HG03045 (cell line): Measurements from ENCODE around the gene LRMDA.
"Not testable (repeated sequence)": the region's sequence is repeated elsewhere in the genome, so short reads cannot be mapped to it uniquely, and the experiment has no call there.

Source experiments
- ATAC-seq: cut with Tn5 transposase; IDR thresholded peaks from one replicate; pipeline ENCODE4 v1.9.1; 2021; ENCODE audit warnings: mild to moderate bottlenecking, moderate library complexity; ENCODE audit not compliant: unreplicated experiment

LRMDA gene

DNA sequence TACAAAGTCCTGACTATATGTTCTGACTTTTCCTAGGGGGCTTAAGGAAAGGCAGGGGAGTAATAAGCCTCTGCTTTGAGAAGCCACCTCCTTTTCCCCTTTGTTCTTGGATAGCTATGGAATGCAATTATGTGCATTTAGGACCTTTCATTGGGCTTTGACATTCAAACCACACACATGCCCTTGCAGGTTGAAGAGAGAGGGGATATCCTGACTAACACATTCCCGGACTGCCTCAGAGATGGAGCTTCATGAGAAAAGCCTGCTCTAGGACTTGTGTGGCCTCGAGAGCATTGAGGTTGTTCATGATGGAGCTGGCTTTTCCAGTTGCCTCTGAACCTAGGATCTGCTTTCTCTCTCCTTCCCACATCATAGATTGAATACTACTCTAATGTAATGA is 694.5 kb downstream of the LRMDA start:
- ATAC-seq: no peak

DNA sequence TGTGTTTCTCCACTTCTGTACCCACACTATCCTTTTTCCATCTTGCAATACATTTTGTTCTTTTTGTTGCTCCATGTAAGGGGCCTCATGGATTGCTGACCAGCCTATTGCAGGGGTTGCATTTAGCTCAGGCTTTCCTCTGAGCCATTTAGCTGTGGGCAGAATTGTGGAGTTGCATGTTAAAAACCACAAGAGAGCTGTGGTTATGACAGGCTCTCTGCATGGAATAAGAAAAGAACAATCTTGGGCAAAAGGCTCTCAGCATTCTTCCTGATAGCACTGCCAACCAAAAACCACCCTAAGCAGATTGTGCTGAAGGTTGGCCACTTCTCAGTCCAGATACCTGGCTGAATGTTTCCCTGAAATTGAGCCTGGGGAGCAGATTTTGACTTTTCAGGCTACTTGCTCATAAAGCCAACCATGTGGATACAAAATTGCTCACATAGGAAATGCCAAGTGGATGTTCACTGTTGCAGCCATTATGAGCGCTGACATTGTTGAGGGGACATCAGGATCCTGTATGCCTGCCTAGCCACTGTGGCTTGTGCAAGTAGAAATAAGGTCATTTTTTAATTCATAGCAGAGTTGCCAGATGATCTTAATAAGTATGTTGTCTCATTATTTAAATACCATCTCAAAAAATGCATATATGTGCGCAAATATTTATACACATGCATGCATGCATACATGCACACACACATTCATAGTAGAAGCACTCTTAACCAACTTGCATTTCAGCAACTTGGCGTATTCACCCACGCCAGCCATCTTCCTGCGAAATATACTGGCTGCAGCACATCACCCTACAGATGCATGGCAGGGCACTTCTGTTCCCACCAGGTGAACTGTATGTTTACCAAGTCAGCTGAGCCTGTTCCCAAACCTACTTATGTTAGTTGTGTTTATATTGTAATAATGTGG is 695.4 kb downstream of the LRMDA start:
- no peak for ATAC-seq

DNA sequence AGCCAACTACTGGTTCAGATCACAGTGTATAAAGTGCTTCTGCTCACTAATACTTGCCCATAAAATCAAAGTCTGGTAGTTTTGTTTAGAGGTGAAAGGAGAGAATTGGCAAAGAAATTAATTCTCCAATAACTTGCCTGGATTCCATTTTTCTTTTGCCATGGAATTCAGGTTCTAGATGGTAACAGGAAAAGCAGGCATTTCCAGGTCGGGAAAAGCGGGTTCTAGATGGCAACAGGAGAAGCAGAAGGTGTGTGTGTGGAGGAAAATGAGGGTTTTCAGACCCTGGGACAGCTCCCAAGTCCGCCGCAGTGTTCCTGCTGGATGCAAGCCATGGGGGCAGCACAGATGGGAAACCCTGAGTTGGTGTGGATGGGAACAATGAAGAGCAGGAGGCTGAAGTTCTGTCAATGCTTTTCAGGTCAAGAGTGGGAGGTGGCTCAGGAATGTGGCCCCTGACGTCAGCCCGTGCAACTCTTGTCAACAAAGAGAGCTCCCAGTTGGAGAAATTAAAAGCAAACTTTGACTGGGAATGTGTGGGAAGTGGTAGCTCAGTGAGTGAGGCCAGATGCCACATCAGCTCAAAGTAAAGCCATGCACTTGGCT is 696.7 kb downstream of the LRMDA start:
- ATAC-seq: no peak

DNA sequence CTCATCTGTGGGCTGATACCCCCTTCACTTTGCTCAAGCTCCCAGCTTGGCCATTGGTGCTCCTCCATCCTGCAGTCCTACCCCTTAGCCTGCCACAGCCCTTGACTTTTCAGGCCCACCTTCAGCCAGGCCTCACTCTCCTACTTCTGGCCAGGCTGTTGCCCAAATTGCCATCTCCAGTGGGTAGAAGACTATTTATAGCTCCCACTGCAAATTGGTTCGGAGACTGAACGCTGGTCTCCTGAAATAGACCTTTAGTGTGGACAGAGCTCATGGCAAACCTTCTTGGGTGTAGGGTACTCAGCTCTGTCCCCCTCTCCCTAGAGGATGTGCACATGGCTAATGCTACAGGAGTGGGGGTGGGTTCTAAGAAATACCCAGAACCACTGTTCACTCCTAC is 697.8 kb downstream of the LRMDA start:
- ATAC-seq: no peak

DNA sequence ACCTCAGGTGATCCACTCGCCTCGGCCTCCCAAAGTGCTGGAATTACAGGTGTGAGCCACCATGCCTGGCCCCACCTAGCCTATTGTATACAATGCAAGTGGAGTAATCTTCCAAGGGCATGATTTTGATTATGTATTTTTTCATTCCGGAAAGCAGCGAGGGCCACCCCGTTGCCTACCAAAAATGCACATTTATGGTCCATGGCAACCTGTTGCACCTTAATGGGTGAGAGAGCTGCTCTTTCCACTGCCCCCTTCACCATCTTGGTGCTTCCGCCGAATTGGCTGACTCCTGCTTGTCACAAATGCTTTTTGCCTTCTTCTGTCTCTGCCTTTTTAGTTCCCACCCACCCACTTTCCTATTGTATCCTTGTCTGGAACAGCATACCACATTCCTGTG is 699.5 kb downstream of the LRMDA start:
- ATAC-seq: no peak

DNA sequence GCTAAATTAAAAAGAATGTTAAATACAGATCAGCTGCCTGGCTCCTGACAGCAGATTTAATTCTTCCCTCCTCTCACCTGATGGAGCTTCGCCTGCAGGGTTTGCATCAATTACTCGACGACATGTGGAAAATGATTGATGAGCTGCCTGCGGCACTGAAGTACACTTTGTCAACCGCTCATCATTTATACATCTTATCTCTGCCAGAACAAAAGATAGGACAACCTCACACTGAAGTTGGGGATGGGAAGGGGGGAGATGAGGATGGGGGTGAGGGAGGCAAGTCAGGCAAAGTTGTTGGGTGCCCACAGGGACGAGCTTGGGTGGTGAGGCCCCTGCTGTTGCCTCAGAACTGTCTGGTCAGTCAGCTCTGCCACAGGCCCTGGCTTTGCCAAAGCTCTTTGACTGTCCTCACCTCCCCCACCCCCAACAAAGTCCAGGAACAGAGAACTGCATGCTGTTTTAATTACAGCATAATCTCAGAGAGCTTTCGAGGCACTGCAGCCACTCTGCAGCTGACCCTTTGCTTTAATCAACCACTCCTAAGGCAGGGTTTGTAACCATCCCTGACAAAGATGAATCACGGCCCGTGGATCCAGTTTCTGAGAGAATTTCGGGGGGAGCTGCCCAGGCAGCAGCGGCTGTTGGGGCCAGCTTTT is 702.3 kb downstream of the LRMDA start:
- no peak for ATAC-seq

DNA sequence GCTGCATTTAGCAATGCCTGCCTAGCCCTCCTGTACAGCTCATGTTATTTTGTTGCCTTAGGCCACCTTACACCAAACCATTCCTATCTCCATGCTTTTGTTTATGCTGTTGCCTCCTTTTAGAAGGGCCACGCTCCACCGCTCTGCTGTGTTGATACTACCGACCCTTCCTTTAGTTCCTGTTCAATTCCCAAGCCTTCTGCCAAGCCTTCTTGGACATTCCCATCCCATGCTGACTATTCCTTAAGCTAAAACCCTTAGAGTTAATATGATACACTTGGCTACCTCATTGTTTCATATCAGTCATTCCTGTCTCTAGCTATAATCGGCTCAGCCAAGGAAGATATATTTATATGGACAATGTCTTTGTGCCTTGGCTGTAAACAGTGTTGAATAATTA is 705.5 kb downstream of the LRMDA start:
- ATAC-seq: no peak

DNA sequence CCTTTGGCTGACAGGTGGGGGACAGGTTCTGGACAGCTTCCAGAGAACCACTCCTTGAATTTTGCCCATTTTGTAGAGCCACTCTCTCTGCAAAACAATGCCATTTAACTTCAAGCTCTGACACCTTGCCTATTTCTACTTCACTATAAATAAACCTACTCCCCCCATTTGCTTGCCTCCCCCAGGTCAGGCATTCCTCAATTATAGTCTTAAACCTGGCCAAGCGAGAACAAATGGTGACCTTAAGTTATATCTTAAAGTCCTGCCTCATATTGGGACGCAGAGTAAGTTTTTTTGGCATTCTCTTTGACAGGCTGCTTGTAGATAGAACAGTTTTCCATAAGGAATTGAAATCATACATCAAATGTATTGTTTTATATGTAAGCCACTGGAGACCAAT is 706.9 kb downstream of the LRMDA start:
- ATAC-seq: no peak

DNA sequence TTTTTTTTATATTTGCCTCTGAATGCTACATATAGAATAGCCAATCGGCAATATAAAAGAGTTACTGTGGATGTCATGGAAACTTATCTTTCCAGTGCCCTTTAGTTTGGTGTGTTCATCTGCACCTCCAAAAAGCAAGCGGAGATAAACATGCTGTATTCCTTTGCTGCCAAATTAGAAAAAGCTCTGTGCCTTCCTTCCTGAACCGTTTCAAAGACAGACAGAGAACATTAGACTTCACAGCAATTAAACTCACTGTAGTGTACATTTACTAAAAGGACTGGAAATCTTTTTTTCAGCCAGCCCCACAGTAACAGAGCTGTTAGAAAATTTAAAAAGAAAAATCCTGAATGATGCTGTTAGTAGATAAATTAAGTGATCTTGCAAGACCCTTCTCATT is 707.5 kb downstream of the LRMDA start:
- ATAC-seq: no peak

DNA sequence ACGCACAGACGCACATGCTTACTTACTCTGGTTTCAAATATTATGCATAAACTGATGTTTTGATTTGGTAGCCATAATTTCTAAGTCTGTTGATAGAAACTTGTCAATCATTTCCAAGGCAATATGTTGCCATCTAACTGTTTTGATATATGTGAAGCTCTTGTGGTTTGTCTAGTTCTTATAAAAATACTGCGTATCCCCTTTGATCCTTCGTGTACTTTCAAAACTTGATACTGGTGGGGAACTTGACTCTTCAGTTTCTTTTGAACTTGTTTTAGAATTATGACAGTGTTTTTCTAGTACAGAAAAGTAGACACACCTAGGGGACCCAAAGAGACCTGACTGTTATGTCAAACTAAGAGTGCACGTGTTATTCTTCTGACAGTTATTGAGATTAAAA is 708.0 kb downstream of the LRMDA start:
- ATAC-seq: no peak

DNA sequence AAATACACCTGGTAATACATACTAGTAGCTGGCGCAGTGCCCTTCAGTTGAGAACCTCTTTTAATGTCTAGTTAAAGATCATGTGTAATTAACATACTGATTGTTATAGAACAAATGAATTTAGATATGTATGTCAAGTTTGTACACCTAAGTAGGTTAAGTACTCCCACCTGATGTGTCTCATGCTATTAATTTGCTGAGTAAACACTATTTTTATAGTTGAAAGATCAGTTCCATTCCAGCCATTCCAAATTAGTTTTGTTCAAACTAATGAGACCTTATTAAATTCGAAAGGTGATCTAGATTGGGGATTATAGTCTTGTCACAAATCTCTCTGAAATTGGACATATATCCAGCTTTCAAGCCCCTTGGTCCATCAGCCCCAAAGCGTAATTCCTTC is 710.0 kb downstream of the LRMDA start:
- no peak for ATAC-seq

DNA sequence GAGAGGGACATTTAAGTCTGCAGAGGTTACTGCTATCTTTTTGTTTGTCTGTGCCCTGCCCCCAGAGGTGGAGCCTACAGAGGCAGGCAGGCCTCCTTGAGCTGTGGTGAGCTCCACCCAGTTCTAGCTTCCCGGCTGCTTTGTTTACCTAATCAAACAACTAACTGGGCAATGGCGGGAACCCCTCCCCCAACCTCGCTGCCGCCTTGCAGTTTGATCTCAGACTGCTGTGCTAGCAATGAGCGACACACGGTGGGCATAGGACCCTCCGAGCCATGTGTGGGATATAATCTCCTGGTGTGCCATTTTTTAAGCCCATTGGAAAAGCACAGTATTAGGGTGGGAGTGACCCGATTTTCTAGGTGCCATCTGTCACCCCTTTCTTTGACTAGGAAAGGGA is 716.8 kb downstream of the LRMDA start:
- not testable (repeated sequence) for ATAC-seq

DNA sequence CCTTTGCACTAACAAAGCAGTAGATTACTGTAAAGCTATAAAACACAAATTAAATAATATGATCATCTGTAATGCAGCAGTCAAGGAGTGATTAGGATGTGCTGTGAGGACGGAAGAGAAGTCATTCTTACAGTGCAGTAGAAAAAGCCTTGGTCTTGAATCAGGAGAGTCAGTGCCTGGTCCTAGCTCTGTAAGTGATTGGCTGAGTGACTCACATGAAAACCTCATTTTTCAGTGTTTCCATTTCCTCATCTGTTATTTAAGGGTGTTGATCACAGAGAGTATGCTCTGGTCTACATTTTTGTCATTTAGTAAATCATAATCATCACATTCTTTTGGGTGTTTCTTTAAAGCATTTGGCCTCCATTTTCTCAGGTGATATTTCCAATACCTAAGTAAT is 717.8 kb downstream of the LRMDA start:
- no peak for ATAC-seq

DNA sequence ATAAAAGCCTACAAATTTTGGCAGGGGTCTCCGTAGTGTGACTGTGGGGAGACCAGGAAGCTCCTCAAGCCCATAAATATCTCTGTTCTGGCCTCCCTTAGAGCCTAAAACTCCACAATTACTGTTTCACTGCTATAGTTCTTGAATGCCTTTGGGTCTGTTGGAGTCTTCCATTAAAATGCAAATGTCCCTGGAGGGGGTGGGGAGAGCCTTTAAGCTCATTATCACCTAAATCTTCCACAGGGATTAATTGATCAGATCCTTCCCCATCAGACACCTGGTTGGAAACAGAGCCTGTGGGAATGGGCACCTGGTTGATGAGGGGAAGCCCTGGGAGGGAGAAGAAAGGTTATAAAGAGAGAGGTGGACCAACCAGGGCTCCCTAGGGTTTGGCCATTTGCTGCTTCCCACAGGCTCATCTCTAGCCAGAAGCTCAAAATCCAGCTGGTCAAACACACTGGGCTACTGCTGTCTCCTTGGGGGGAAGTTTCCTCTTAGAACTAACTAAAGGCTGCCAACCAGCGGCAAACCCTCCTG is 718.2 kb downstream of the LRMDA start:
- ATAC-seq: no peak

DNA sequence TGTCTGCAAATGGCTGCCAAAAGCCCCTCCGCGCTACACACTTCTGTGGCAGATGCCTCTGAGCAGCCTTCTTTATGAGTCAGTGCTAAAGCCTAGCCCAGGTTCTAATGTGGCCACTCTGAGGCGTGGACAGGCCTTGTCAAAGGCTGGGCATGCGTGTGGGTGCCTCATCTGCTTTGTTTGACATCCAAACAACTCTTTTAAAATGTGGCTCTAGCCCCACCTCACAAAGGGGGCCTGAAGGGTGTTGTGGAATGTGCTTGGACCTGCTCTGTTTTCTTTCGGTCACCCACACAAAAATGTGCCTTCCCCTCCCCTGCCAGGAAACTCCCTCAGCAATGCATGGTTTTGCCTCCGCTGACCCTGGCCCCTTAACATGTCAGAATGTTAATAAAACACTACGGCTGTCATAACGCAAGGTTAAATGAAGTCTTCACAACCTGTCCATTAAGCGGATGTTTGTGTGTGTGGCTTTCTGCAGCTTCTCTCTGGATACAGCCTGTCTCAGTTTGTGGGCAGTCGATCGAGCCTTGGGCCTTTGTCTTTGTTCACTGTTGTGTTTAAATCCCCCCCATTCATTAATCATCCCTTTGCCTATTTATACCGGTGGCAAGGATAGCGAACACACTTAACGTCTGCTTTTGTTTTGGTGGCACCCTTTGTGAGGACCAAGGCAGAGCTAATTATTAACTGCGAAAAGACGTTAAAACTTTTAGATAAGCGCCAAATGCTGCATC is 718.9 kb downstream of the LRMDA start:
- no peak for ATAC-seq

DNA sequence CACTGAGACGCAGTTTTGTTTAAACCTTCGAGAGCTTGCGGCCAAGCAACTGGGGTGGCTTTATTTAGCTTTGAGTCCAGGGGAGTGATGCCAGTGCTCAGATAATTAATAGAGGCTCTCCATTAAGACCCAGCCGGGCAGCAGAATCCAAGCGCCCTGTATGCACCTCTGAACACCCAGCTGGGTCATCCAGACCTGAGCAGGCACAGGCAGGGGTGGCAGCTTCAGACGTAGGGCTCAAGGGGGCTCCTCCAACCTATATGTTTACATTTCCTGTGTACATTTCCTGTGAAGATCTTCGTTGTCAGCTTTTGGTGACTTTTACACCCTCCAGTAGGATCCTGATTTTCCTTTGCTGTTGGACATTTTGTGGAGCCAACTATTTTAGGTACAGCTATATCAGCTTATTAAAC is 719.5 kb downstream of the LRMDA start:
- ATAC-seq: no peak

DNA sequence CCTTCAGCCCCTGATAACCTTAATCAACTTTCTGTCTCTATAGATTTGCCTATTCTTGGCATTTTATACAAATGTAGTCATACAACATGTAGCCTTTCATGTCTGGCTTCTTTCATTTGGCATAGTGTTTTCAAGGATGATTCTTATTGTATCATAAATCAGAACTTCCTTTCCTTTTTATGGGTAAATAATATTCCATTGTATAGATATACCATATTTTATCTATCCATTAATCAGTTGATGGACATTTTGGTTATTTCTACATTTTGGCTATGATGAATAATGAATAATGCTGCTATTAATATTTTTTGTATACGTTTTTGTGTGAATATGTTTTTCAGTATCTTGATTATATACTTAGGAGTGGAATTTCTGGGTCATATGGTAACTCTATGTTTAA is 720.8 kb downstream of the LRMDA start:
- ATAC-seq: no peak

DNA sequence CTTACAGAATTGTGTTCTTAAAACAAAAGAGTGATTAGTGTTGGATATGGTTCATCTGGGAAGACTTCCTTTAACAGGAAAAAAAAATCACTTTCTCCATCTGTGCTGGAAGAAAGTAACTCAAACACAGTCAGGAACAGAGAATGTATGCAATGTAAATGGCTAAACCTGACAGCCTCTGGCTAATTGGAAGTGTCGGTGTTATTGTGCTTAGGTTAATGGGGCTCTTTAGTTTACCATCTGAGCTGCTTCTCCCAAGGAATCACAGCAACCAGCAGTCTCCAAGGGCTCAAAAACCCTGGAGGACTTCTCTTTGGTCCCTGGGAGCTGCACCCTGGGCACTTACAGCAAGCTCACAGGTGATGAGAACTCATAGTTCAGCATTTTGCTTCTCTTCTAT is 724.5 kb downstream of the LRMDA start:
- no peak for ATAC-seq

DNA sequence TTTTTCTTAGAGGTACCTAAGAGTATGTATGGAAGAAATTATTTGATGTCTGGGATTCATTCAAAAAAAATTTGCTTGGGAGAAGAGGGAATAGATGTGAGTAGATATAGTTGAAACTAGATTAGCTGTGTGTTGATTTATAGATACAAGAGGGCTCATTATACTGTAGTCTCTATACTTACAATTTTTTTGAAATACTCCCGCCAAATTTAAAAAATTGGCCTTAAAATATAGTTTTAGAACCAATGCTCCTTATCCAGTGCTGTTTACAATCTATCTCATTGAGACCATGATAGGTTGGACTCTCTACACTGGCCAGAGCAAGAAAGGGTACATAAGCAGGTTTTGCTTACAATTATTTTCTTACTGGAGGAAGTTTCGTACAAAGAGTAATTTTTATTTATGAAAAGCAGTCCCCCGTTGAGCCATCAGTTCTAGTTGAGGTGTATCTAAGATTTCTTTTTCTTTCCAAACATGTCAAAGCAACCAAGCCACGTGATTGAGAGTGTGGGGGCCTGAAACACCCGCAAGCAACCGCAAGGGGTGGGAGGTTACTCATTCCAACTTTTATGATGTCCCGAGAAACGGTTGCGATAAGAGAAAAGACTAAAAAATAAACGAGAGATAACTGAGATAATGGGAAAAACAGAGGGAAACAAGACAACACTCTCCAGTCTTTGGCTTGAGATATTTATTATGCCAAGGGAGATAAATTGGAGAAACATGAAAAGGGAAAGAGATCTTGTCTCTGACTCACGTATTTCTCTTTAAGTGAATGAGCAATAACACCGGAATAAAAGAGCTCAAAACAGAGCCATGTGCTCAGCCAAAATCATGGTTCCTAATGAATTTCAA is 729.2 kb downstream of the LRMDA start:
- no peak for ATAC-seq

DNA sequence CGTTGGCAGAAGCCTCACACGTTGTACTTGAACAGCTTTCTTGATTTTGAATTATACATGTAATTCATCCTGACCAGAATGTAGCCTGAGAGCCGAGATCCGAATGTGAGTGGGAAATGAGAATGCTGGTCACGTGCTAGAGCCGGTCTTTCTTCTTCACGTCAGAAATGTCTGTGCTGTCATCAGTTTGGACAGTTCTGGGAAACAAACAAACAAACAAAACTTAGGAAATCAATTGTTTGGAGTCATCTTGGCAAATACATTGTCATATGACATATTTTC is 729.8 kb downstream of the LRMDA start:
- no peak for ATAC-seq
